Amygdala (tissue), 56 donors: Measurements from ENCODE around the gene HSPB9.

Source experiments
- DNase-seq, 56 donors: peaks; one replicate each; lab custom pipeline; 2025; lab: John Stamatoyannopoulos, UW

HSPB9 gene

GRCh38 chr17:42098730-42099399, 23.7 kb upstream of the HSPB9 start:
- DNase-seq, result no peak

- peak in 48 of 56 donors; percentile 3 to 83 (median 48) for DNase-seq
Observed at GRCh38 chr17:42101513-42102292, 20.9 kb upstream of the HSPB9 start.

- DNase-seq, result no peak
Observed at GRCh38 chr17:42103221-42103954, 19.2 kb upstream of the HSPB9 start.

DNA sequence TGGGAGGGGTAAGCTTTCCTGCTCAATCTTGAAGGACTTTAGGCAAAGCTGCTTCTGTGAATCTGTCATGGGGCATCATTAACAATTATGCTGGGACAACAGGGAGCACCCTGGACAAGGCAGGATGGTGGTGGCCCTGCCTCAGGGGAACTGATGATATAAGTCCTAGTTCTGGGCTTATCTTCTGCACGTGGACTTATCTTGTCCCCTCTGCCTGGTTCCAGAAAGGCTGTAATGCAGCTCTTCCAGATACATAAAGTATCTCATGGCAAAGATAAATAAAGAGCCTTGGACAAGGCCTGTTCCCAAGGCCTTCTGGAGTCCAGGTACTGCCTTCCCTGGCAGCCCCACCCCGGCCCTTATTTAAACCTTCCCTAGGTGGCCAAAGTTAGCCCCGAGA, 18.3 kb upstream of the HSPB9 start:
- no peak for DNase-seq

DNA sequence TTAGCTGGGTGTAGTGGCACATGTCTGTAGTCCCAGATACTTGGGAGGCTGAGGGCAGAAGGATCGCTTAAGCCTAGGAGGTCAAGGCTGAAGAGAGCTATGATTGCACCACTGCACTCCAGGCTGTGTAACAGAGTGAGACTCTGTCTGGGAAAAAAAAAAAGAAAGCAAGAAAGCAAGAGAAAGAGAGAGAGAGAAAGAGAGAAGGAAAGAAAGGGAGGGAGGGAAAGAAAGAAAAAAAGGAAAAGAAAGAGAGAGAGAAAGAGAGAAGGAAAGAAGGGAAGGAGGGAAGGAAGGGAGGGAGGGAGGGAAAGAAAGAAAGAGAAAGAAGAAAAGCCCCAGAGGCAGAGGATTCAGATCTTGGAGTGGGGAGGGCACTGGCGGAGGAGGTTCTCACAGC, 16.6 kb upstream of the HSPB9 start:
- DNase-seq, result no peak

DNA sequence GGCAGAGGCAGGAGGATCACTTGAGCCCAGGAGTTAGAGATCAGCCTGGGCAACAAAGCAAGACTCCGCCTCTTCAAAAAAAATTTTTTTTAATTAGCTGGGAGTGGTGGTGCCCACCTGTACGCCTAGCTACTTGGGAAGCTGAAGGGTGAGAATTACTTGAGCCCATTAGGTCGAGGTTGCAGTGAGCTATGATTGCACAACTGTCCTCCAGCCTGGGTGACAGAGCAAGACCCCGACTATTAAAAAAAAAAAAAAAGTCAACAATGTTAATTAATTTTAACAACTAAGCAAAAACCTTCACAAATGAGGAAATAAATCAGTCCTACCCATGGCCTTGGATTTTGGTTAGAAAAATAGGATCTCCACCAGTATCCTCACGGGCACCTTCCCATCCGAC, 15.5 kb upstream of the HSPB9 start:
- DNase-seq, result no peak

DNA sequence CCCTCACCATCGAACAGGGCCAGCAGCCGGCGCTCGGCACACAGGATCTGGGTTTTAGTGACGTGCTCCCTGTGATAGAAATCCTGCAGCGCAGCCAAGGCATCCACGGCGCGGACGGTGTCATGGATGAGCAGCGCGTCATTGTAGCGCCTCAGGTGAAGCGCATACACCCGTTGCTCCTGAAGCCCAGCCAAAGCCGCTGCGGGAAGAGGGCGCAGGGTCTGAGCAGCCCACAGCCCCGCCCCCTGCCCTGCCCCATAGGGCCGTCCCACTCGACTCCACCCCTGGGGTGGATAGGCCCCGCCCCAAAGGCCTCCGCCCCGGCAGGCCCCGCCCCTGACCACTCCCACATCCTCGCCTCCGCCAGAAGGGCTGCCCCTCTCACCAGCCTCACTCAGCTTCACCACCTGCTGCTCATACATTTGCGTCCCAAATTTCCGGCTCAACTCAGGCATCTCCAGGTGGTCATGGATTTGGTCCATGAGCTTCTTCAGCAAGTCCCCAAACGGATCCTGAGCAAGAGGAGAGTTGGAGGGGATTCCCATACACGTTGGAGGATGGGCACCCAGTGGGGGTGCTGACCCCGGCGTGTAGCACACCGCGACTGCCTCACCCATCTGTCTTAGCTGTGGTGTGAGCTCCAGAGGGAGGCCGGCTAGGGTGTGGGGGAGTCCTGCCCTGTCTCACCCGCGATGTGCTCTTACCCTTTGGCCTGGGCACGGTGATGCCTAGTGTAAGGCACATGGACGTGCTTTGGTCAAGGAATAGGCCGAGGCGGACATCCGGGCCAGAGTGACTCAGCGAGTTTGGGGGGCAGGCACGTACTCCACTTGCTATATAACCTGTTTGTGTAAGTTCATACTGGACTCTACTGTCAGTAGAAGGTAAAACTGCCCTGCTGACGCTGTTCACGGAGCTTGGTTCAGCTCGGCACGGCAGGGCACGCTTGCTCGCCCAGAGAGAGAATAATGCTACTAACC, 14.7 kb upstream of the HSPB9 start:
- DNase-seq, result peak in 41 of 56 donors; percentile 5 to 83 (median 51)

DNA sequence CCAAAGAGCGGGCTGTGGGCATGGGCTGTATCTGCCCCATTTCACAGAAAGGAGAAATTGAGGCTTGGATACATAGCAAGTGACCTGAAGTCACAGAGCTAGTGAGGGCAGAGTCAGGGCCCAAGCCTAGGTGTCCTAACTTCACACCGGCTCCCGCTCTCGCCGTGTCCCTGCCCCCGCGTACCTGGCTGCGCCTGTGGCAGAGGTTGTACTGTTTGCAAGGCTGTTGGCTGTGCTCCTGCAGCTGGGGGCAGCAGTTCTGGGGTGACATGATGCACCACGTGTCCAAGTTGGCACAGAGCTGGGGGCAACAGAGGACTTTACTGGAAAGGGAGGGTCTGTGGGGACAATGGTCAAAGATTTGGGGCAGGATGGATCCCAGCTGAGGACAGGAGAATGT, 13.5 kb upstream of the HSPB9 start:
- DNase-seq, result no peak

DNA sequence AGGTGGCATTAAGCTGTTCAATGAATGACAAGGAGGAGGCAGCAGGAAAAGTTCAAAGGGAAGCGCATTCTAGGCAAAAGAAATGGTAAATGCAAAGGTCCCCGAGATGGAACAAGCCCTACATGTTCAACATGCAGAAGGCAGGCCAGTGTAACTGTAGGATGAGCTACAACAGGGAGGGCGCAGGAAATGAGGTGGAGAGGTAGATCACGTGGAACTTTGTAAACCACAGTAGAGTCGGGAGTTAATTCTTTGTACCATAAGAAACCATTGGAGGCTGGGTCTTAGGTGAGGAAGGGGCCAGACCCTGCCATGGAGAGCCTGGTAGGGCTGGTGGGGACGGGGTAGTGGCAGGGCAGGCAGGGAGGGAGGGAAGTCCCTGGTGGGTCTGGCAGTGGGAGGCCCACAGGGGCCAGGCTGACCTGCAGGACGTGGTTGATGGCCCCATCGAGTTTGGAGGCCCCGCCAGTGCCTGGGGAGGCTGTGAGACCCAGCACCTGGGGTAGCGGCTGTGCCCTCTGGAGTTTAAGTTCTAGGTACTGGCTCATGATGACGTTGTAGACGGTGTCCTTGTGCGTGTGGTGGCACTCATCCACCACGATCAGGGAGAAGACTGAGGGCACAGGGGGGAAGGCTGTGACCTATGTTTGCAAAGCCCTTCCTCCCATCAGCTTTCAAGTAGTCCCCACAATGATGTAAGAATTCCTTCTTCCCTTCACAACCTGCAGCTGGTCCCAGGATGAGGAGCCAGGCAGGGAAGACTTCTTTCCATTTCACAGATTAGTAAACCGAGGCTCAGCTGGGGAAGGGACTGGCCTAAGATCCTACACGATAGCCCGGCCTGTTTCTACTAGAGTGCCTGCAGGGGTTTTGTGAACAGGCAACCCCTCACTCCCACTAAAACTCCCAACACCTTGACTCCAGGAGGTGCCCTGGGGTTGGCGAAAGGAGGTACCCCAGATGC, 12.0 kb upstream of the HSPB9 start:
- no peak for DNase-seq

DNA sequence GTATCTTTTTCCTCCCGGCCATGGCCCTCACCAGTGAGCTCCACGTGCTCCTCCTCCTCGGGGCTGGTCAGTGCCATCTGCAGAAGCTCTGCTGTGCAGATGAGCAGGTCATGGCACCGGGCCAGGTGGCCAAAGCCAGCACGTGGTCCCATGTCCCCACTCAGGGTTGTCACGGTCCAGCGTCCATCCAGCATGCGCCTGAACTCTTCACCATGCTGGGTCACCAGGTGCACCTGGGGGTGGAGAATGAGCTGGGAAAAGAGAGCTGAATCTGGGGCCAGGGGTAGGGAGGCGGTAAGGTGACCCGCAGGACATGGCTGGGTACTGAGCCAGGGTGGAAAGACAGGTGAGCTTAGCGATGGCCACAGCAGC, 11.4 kb upstream of the HSPB9 start:
- peak in 1 of 56 donors; percentile 19 for DNase-seq

DNA sequence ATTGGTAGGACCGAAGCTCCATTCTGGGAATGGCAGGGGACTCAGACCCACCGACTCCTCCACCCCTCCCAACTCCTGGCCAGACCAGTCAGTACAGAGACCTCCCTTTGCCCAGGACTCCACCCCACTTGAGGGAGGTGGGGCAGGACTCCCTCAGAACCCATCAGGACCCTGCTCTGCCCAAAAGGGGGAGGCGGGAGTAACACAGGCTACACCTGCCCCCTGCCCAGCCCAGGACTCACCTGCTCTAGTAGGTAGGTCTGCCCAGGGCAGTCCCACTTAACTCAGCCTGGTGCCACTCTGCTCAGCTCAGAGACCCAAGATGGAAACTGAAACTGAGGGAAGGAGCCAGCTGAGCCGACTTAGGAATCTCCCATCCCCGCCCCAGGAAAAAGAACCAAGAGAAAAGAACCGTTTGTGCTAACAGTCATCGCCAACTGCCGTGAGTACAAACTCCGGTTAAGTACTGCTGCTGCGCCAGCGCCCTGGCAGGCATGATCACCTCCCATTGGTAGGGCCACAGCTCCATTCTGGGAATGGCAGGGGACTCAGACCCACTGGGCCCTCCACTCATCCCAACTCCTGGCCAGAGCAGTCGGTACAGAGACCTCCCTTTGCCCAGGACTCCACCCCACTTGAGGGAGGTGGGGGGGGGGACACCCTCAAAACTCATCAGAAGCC, 10.6 kb upstream of the HSPB9 start:
- DNase-seq, result peak in 19 of 56 donors; percentile 20 to 73 (median 49)

DNA sequence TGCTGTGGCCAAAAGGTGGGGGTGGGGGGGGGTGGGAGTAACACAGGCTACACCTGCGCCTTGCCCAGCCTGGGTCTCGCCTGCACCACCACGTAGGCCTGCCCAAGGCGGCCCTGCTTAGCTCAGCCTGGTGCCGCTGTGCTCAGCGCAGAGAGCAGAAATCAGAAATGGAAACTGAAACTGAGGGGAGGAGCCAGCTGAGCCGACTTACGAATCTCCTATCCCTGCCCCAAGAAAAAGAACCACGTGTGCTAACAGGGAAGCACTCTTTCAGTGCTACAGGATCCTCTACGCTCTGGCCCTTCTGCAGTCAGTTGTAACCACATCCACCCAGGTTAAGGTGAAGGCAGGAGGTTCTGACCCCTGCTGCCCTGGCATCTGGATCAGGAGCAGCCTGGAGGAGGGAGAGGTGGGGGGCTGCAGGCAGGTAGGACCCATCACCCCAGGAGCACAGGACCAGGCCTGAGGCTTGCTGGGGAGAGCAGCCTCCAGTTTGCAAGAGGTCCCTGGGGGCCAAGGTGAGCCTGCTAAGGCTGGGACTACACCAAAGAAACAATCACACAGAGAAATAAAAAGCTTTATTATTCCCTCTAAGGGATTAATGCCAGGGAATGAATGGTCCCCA, 9.9 kb upstream of the HSPB9 start, which contains the start of gene DHX58:
DHX58 (minus strand) TSS at position 163 of the 625 bp plus-strand sequence. CDS start 822 bp downstream, outside the sequence.
- DNase-seq, result peak in 51 of 56 donors; percentile 19 to 79 (median 54)

DNA sequence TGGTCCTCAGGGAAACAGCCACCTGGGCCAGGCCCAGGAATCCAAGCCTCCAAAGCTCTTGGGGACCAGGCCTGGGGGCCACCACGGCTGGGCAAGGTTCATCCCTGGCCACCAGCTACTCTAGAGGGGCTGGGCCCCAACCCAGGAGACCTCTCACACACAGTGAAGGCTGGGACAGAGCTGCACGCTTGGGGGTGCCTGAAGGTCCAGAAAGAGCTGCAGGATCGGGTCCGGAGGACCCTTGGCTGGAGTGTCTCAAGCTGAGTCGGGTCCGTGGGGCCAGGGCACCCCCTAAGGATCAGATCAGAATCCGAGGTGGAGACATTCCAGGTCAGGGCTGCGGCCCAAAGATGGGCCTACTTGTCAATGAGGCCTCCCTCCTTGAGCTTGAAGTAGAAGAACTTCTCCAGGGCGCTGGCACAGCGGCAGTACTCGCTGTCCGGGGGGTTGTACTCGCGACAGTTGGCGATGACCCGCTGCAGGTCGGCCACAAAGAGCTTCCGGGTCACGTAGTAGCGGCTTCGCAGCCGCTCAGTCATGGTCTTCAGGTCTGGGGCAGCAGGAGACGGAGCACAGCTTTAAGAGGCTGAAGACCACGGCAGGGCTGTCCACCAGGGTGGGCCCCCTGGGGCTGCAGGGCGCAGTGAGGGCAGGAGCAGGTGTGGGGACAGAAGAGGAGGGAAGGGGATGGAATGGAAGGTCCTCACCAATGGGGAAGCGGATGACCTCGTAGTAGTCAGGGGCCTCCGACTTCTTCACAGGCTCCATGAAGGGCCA, 9.1 kb upstream of the HSPB9 start:
- no peak for DNase-seq

DNA sequence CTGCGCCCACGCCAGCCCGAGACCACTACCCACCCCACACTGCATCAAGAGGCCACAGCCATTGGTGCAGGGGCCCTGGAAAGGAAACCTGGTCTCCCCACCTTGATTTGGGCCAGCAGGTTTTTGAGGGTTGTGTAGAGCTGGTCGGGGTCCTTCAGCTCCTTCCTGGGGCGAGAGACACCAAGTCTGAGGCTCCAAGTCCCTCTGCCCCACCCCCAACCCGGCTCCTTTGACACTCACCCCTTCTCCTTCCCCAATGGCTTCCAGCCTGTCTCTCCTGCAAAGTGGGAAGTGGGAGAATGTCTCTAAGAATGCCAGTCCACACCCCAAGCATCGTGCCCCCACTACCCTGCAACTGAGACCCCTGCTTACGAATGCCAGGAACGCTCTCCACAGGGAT, 8.5 kb upstream of the HSPB9 start:
- no peak for DNase-seq

GRCh38 chr17:42116705-42117396, 5.8 kb upstream of the HSPB9 start:
- peak in 49 of 56 donors; percentile 9 to 85 (median 47) for DNase-seq

DNA sequence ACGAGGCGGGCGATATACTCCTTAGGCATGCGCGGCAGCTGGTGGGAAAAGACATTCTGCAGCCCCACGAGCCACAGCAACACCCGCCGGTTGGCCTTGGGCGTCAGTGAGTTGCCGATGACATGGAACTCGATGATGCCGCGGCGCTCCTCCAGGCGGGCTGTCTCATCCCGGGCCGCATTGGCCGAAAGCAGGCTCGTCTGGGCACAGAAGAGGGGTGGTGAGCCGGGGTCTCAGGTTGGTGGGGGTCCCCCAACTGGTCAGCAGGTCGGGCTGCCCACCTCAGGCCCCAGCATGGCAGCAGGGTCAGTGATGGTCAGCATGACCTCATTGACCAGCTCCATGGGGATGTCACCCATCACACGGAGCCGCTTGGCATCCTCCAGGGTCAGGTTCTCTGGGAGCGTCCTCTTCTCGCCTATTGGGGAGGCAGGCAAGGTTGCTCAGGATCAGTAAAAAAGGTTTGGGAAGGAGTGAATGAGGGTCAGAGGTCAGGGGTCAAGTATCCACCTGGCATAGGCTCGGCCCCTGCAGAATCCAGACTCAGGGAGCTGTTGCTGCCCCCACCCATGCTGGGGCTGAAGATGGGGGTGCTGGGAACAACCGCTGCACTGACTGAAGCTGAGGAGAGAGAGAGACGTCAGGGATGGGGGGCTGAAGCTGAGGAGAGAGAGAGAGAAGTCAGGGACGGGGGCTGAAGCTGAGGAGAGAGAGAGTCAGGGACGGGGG, 5.0 kb upstream of the HSPB9 start:
- DNase-seq, result no peak
